GM23338 (cell line): ENCODE data around the gene AXIN2. TPM values are rescaled to one million over a fixed set of nuclear protein-coding genes. Genes with fewer than 3 reads are reported as not detected.

ENCODE experiments used
- ATAC-seq: fragments of 200-7000 bp; cut with Tn5 transposase; 3 replicates; pipeline ENCODE4 v1.9.1; 2020
- DNase-seq: peaks from one replicate; pipeline ENCODE4 v3.0.0-alpha.2; 2015; ENCODE audit warnings: low spot score
- H2AFZ ChIP-seq: fragments of 200-600 bp; sonication (generic); 2 replicates; pipeline ENCODE4 v1.8.0; 2016; ENCODE audit warnings: antibody characterized with exemption, mild to moderate bottlenecking, moderate library complexity
- H3F3A ChIP-seq: fragments of 200-600 bp; sonication (generic); replicated peaks from 2 replicates; pipeline ENCODE4 v1.8.0; 2017; ENCODE audit warnings: antibody characterized with exemption, mixed run types, low read depth
- H3K27ac ChIP-seq: fragments of 200-600 bp; sonication (generic); 2 replicates; pipeline ENCODE4 v1.6.1; 2016; ENCODE audit warnings: low read depth
- H3K27me3 ChIP-seq: fragments of 200-600 bp; sonication (generic); 2 replicates; pipeline ENCODE4 v1.8.0; 2016; ENCODE audit warnings: mild to moderate bottlenecking, mixed run types, moderate library complexity; ENCODE audit not compliant: insufficient read depth
- H3K36me3 ChIP-seq: fragments of 200-600 bp; sonication (generic); 2 replicates; pipeline ENCODE4 v1.8.0; 2016; ENCODE audit warnings: mild to moderate bottlenecking; ENCODE audit not compliant: insufficient read depth
- H3K4me1 ChIP-seq: fragments of 200-600 bp; sonication (generic); 2 replicates; pipeline ENCODE4 v1.8.0; 2016; ENCODE audit warnings: mild to moderate bottlenecking, moderate library complexity; ENCODE audit not compliant: insufficient read depth
- H3K4me2 ChIP-seq: fragments of 200-600 bp; sonication (generic); 2 replicates; pipeline ENCODE4 v1.7.1; 2017; ENCODE audit warnings: mixed run types
- H3K4me3 ChIP-seq: fragments of 200-600 bp; sonication (generic); 2 replicates; pipeline ENCODE4 v1.6.1; 2016; ENCODE audit warnings: mixed run types
- H3K79me2 ChIP-seq: fragments of 200-600 bp; sonication (generic); replicated peaks from 2 replicates; pipeline ENCODE4 v1.8.0; 2017; ENCODE audit warnings: mild to moderate bottlenecking; ENCODE audit not compliant: insufficient read depth
- H3K9me2 ChIP-seq: fragments of 200-600 bp; sonication (generic); 2 replicates; pipeline ENCODE4 v1.8.0; 2017; ENCODE audit not compliant: insufficient read depth
- H4K20me1 ChIP-seq: fragments of 200-600 bp; sonication (generic); replicated peaks from 2 replicates; pipeline ENCODE4 v1.8.0; 2017; ENCODE audit warnings: mild to moderate bottlenecking; ENCODE audit not compliant: insufficient read depth
- H3K27ac Mint-ChIP-seq: 2 replicates; pipeline ENCODE4 v1.8.0; 2020; ENCODE audit warnings: inconsistent platforms, mild to moderate bottlenecking, moderate library complexity, mixed read lengths
- H3K27me3 Mint-ChIP-seq: 3 replicates; pipeline ENCODE4 v1.8.0; 2022; ENCODE audit warnings: low read depth, mild to moderate bottlenecking, moderate library complexity, mixed read lengths, inconsistent platforms; ENCODE audit not compliant: insufficient read depth, poor library complexity
- H3K36me3 Mint-ChIP-seq: 3 replicates; pipeline ENCODE4 v1.8.0; 2021; ENCODE audit warnings: low read depth, mild to moderate bottlenecking, inconsistent platforms, moderate library complexity, mixed read lengths
- H3K4me1 Mint-ChIP-seq: 3 replicates; pipeline ENCODE4 v1.8.0; 2020; ENCODE audit warnings: mild to moderate bottlenecking, inconsistent platforms, mixed read lengths
- H3K4me3 Mint-ChIP-seq: 3 replicates; pipeline ENCODE4 v1.8.0; 2021; ENCODE audit warnings: moderate library complexity, mild to moderate bottlenecking, inconsistent platforms, mixed read lengths
- H3K9me3 Mint-ChIP-seq: 3 replicates; pipeline ENCODE4 v1.8.0; 2020; ENCODE audit warnings: moderate library complexity, mild to moderate bottlenecking, inconsistent platforms, mixed read lengths
- CREB1 ChIP-seq: fragments of 250-450 bp; sonication (Bioruptor Pico); IDR thresholded peaks from 2 replicates; pipeline ENCODE4 v1.5.0; 2020; ENCODE audit warnings: low read depth, mild to moderate bottlenecking, moderate library complexity
- CTCF ChIP-seq, 2 experiments: fragments of 200-600 bp in 1 of 2; sonication (generic) in 1 of 2; conservative IDR thresholded peaks; 2 replicates each; pipeline versions ENCODE4 v1.5.1 to v1.6.1; 2016 to 2017; ENCODE audit warnings: antibody characterized with exemption in 2 of 2, low read depth in 2 of 2, mild to moderate bottlenecking in 2 of 2, moderate library complexity in 1 of 2
- ETS1 ChIP-seq: IDR thresholded peaks from 2 replicates; pipeline ENCODE4 v1.6.1; 2016; ENCODE audit warnings: antibody characterized with exemption
- EZH2 ChIP-seq: fragments of 200-600 bp; sonication (generic); IDR thresholded peaks from one replicate; pipeline ENCODE4 v1.8.0; 2017; ENCODE audit warnings: antibody characterized with exemption, mild to moderate bottlenecking, low read depth; ENCODE audit not compliant: unreplicated experiment
- EZH2phosphoT487 ChIP-seq: fragments of 200-600 bp; sonication (generic); IDR thresholded peaks from one replicate; pipeline ENCODE4 v1.8.1; 2018; ENCODE audit warnings: antibody characterized with exemption; ENCODE audit not compliant: unreplicated experiment
- JUNB ChIP-seq: IDR thresholded peaks from one replicate; pipeline ENCODE4 v1.6.1; 2016; ENCODE audit warnings: antibody characterized with exemption; ENCODE audit not compliant: unreplicated experiment
- NANOG ChIP-seq: IDR thresholded peaks from 2 replicates; pipeline ENCODE4 v1.6.1; 2016; ENCODE audit warnings: antibody characterized with exemption, borderline replicate concordance
- POLR2AphosphoS5 ChIP-seq: IDR thresholded peaks from 2 replicates; pipeline ENCODE4 v1.6.1; 2016; ENCODE audit warnings: antibody characterized with exemption, low read depth
- REST ChIP-seq: IDR thresholded peaks from one replicate; pipeline ENCODE4 v1.6.1; 2018; ENCODE audit warnings: antibody characterized with exemption; ENCODE audit not compliant: unreplicated experiment
- STAT1 ChIP-seq: IDR thresholded peaks from one replicate; pipeline ENCODE4 v1.6.1; 2016; ENCODE audit warnings: antibody characterized with exemption; ENCODE audit not compliant: unreplicated experiment
- ZNF114 ChIP-seq: fragments of 250-450 bp; sonication (Bioruptor Pico); IDR thresholded peaks from 2 replicates; pipeline ENCODE4 v1.5.0; 2020; ENCODE audit warnings: mild to moderate bottlenecking, moderate library complexity
- ZNF331 ChIP-seq: fragments of 250-450 bp; sonication (Bioruptor Pico); IDR thresholded peaks from 2 replicates; pipeline ENCODE4 v1.5.0; 2020; ENCODE audit warnings: low read depth, mild to moderate bottlenecking, moderate library complexity
- ZNF462 ChIP-seq: fragments of 250-450 bp; sonication (Bioruptor Pico); IDR thresholded peaks from 2 replicates; pipeline ENCODE4 v1.5.0; 2020; ENCODE audit warnings: mild to moderate bottlenecking, moderate library complexity
- polyA plus RNA-seq: library from polyadenylated mRNA; unstranded; fragments of >200 nt; fragmentation: Nextera tagmentation; extraction: Ambion mirVana; gene quantifications from 2 replicates; pipeline ENCODE4 v1.2.1, GENCODE V29; 2016
- total RNA-seq: library from RNA; depleted of rRNA; stranded (reverse); fragments of >200 nt; shearing (Covaris generic); gene quantifications from 2 replicates; pipeline ENCODE4 v1.2.3, GENCODE V29; 2014

Gene AXIN2
- total and polyA plus RNA-seq, 2 experiments from 2014 or later = 8.0 to 32.7 TPM

GRCh38 chr17:65527857-65528591 is 33.4 kb downstream of the AXIN2 start:
- no peak overlapping the region for H3K27ac Mint-ChIP-seq
- H3K9me3 Mint-ChIP-seq = no peaks in the 10 kb centered on the region
- H3K4me1 Mint-ChIP-seq = peaks cover 32% of the 10 kb centered on the region

More at GRCh38 chr17:65527857-65528591, 33.4 kb downstream of the AXIN2 start:
- Histone ChIP-seq H3K4me2 (no peak overlapping the region), H3K27ac (no peak overlapping the region), H4K20me1 (0 out of 2 replicates have a peak, but pooled peaks cover 5% of the 10 kb centered on the region), H3K36me3 (0 out of 2 replicates have a peak, but pooled peaks cover 12% of the 10 kb centered on the region), H3K4me3 (no peak overlapping the region), H3F3A (no peaks in the 10 kb centered on the region), H3K27me3 (no peaks in the 10 kb centered on the region), H2AFZ (no peak overlapping the region), H3K9me2 (no peaks in the 10 kb centered on the region), H3K79me2 (no peaks in the 10 kb centered on the region; the same call in 1 of the 2 replicates), H3K4me1 (peaks cover 21% of the 10 kb centered on the region)
- DNase-seq (no peak), ATAC-seq (no peak)
- peaks cover 53% of the 10 kb centered on the region for H3K36me3 Mint-ChIP-seq
- TF ChIP-seq CTCF (conservative IDR thresholded peaks at IDR 0.05; ENCODE audit: low read depth in 2 of 2) = no peak
- no peak for TF ChIP-seq JUNB
- TF ChIP-seq ZNF462 (CRISPR knock-in tag) = no peak
- no peak for TF ChIP-seq ZNF331 (CRISPR knock-in tag)
- no peak for TF ChIP-seq ZNF114
- no peak for TF ChIP-seq POLR2AphosphoS5
- TF ChIP-seq EZH2 = no peak
- no peak for TF ChIP-seq REST
- TF ChIP-seq EZH2phosphoT487 = no peak
- no peak for TF ChIP-seq CREB1
- TF ChIP-seq NANOG = no peak
- no peak for TF ChIP-seq STAT1
- TF ChIP-seq ETS1 = no peak
- peaks cover 19% of the 10 kb centered on the region for H3K27me3 Mint-ChIP-seq
- no peak overlapping the region for H3K4me3 Mint-ChIP-seq
